NCI-H2196 treated with DMSO at 0.1 percent for 48 hours (cell line): ENCODE results near the gene KCNMA1.

Experiments
- DNase-seq: peaks from one replicate; lab custom pipeline; 2025; ENCODE audit not compliant: unreplicated experiment; lab: John Stamatoyannopoulos, UW

KCNMA1 gene

DNA sequence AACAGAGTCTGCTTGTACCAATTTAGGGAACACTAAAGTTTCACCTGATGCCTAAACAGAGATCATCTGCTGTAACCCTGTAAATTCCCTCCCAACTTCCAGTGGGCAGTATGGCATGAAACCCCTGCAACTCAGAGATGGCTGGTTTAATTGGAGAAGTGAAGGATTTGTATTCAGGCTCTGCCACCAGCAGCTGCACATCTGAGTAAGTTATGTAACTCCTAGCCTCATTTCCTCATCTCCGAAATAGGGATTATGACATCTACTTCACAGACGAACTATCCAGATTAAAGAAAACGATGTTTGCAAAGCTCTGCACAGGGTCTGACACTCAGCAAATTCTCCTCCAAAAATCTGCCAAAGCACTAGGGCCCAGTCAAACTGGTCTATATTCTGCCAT, 493.0 kb downstream of the KCNMA1 start:
- no peak for DNase-seq

DNA sequence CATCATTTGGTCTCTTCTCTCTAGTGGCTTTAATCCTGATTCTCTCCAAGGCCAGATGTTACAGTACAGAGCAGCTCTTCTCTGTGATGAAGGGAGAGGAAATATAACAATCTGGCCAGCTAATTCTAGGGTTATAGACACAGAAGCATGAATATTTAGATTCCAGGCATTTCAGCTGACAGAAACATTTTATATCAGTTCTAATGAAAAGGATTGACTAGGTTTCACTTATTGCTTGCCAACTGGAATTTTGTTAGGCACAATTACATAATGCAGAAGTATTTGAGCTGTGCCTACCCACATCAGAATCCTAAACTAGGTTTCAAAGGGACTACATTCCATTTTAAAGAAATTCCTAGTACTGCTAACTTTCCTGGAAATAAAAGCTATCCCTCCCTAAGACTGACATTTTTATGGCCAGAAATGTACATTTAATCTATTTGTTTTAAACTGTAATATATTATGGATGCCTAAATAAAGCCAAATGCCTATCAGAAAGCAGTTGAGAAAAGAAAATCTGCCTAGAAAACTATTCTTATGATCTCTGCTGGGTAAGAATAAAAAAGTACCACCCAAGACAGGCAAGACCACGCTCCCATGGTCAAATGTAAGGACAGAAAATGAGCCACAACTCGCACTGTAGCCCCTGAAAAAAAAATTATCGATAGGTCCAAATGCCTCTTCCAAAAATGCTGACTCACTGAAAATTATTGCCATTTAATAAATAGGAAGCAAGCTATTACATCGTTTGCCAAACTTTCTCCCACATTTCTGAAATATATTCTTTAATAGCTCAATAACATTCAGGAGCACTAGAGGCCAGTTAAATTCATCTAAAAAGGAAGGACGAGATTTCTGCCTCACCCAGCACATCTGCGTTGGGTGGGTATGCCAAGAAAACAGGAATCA, 498.1 kb downstream of the KCNMA1 start:
- DNase-seq = no peak

DNA sequence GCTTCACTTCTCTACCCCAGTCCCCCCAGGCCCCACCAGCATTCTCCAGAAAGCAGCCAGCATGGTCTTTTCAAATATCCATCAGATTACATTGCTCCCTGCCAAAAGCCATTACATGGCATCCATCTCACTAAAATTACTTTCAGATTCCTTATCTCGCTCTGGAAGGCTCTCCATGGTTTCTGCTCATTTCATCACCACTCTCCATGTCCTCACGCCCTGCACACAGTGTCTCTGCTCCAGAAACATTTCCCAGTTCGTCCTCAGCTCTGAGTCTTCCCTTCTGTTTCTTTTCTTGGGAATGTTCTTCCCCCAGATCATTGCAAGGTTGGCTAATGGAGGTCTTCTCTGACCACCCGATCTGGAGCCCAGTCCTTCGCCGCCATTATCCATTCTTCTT, 499.1 kb downstream of the KCNMA1 start:
- DNase-seq = no peak

DNA sequence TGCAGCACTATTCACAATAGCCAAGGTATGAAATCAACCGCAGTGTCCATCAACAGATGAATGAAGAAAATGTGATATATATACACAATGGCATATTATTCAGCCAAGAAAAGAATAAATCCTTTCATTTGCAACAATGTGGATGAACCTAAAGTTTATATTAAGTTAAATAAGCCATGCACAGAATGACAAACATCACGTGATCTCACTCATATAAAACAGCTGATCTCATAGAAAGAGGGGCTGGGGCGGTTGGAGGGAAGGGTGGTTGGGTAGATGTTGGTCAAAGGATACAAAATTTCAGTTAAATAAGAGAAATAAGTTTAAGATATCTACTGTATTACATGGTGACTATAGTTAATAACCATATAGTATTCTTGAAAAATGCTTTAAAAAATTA, 502.1 kb downstream of the KCNMA1 start:
- DNase-seq = no peak

DNA sequence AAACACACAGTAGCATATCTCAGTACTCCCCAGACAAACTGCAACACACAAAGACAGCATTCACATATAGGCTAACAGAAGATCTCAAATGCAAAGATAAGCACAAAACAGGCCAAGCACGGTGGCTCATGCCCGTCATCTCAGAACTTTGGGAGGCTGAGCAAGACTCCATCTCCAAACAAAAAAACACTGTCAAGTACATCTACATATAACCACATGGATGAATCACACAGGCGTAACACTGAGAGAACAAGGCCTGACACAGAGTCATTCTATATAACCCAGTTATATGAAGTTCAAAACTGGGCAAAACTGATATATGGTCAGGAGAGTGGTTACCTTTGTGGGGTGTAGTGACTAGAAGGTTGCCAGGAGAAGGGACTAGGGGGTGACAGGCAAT, 506.4 kb downstream of the KCNMA1 start:
- DNase-seq = no peak

DNA sequence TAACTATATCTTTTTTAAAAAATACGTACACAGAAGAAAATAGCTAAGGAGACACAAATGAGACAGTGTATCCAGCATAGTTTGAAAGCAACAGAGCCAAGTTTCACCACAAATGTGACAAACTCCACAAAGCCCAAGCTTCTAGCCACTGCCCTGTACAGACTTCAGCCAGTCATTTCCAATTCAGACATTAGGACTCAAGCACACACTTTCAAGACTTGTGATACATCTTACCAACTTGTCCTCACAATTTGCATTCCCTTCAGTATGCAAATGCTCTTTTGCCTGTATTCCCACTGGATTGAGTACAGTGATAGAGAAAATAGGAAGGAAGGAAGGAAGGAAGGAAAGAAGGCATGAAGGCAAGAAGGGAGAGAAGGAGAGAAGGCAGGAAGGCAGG, 510.4 kb downstream of the KCNMA1 start:
- DNase-seq = no peak

DNA sequence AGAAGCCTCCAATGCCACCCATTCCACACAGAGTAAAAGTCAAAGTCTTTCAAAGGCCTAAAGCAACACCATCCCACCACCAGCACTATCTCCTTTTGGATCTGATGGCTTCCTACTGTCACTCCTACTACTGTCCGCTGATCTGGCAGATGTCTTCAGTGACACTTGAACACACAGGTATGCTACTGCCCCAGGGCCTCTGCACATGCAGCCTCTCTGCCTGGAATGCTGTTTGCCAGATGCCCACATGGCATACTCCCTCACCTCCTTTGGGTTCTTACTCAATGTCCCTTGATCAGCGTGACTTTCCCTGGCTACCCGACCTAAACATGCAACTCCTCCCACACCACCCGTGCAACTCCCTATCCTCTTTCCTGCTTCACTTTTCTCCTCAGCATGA, 512.4 kb downstream of the KCNMA1 start:
- DNase-seq = no peak

DNA sequence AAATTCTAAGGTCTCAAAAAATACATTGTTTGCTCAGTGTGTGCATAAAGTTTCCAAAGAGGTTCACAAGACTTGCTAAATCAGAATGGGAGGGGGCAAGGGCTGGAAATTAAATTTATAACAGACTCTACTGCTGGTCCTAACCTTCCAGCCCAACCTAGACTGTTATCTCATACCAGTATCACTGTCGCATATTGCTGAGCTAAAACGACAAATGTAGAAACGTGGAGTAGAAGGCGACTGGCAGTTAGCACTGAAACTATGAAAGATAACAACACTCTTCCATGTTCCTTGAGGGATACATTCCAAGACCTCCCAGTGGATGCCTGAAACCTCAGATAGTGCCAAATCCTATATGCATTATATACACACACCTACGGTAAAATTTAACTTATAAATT, 514.3 kb downstream of the KCNMA1 start:
- no peak for DNase-seq

DNA sequence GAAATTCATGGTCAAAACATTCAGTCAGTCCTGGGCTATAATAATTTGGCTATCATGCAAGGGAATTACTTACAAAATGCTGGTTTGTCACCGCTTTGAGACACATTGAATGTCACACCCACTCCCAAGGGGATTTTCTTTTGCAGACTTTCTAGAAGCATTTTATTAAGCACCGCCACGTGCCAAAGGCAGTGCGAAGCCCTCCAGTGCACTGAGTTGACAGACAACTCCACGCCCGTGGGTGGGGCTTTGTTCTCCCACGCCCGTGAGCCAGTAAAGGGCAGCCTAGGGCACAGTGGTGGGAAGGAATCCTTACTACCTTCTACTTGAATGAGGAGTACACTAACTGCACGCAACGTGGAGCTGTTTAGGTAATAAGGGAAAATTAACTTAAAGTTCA, 515.8 kb downstream of the KCNMA1 start:
- no peak for DNase-seq

DNA sequence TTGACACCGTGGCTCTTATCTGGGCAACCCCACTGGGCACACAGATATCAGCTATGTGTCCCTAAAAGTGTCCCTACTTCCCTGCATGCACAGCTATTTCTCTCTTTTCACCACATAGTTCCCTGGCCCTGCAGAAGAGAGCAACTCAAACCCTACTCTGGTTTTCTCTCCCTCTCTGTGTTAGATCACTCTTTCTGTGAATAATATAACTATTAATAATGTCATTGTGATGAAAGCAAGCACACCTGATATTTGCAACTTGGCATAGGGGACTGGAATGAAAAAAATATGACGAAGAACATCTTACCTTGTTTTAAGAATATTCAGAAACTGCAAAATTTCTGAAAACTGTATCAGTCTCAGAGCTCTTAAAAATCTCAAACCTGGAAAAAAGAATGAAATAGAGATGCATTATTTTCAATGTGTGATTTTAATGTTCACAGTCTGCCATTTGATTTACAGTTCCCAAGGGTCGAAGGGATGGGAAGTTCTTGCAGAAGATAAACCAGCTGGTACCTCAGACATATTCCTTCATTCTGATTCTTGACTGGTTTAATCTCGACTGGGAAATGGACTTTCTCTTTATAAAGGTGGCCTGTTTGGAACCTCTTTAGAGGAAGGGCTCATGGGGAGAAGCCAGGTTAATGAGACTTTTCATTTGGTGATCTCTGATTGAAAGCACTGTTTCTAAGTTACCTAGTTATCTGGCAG, 516.8 kb downstream of the KCNMA1 start:
- DNase-seq = no peak

DNA sequence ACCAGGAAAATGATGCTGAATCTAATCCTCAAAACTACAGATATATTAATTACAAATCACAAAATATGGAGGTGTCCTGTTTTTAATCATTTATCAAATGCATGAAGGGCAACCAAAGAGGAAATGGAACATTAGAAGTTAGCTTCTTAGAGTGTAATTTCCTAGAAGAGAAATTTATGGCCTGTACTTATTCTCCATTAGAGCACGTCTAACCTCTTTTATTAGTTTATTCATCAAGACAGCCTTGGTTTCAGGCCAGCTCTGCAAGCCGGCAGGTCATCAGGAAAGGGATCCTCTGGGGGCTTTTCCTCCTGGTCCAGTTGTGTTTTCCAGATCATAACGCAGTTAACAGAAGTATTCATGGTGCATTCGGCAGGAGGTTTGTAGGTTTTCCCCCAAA, 517.6 kb downstream of the KCNMA1 start:
- no peak for DNase-seq

DNA sequence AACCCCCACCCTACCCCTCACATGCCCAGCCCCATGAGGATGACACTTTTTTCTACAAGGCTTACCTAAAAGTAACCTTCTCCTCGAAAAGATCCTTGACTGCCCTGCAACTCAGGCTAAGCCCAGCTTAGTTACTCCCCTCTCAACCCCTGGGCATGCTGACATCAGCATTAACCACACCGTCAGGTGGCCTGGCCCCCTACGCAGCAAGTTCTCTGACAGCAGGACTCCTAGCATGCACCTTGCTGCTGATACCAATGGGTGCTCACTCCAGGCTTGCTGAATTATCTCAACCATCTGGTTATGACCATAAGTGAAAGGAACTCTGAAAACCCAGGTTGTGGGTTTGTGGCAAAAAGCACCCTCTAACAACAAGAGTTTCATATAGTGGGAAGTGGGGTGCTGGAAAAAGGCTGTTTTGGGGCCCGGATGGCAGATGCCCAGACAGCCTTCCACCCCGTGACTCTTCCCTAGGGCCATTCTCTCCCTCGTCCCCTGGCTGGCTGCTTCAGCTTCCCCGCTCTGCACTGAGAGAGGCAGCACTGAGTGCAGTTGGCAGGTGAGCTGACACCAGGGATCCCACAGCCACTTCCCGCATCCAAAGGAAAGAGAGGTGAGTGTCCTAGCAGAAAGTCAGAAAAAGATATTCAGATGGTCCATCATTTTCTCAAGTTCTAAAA, 518.9 kb downstream of the KCNMA1 start:
- DNase-seq = no peak

DNA sequence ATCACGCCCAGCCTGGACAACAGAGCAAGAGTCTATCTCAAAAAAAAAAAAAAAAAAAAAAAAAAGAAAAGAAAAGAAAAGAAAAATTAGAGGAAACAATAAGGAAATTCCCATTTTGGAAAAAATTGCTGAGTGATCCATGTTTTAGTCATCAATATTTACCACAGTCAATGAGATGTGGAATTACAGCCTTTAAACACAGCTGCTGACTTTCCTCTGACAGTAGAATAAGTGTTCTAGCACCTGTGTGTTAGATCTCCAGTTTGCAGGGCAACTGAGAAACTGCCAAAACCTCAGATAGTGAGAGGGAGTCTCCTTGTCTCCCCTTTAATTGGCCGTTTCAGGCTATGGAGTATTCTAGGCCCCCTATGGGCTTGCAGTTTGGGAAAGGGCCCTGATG, 520.1 kb downstream of the KCNMA1 start:
- no peak for DNase-seq

DNA sequence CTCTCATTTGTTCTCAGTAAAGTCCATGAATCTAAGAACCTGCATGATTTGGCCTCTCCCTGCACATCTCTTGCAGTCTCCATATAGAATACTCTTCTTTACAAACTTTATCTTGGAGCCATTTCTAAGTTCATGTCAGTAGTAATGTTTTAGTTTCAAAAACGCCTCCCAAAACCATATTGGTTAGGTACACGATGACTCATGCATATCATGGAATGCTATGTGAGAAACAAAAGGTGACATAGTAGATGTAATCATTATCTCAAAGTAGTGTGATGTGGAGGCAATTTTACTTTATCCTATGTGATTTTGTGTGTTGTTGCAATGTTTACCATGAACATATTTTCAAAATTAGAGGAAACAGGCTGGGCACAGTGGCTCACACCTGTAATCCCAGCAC, 520.7 kb downstream of the KCNMA1 start:
- no peak for DNase-seq

DNA sequence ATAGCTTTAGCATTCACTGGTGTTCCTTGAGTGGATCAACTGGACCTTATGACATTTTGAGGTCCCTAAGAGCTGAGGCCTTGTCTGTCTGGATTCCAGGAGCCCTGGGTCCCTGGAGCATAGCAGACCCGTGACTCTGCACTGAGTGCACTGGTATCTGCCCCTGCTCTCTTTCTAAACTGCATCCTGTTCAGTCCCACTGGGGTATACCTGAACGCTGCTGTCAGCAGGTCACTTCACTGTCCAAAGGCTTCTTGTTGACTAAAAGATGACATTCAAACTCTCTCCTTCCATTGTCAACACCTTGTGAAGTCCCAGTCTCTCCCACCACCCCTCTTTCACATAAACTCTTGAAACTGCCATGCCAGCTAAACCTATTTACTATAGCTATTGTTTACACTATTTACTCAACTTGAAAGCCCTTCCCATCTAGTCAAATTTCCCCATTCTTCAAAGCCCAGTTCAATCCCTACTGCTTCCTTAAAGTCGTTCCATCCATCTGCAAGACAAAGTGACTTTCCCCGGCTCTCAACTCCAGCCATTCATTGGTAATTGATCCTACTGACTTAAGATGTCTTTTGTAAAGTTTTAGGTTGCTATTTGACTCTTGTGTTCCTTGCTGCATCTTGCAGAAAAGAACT, 523.3 kb downstream of the KCNMA1 start:
- no peak for DNase-seq

DNA sequence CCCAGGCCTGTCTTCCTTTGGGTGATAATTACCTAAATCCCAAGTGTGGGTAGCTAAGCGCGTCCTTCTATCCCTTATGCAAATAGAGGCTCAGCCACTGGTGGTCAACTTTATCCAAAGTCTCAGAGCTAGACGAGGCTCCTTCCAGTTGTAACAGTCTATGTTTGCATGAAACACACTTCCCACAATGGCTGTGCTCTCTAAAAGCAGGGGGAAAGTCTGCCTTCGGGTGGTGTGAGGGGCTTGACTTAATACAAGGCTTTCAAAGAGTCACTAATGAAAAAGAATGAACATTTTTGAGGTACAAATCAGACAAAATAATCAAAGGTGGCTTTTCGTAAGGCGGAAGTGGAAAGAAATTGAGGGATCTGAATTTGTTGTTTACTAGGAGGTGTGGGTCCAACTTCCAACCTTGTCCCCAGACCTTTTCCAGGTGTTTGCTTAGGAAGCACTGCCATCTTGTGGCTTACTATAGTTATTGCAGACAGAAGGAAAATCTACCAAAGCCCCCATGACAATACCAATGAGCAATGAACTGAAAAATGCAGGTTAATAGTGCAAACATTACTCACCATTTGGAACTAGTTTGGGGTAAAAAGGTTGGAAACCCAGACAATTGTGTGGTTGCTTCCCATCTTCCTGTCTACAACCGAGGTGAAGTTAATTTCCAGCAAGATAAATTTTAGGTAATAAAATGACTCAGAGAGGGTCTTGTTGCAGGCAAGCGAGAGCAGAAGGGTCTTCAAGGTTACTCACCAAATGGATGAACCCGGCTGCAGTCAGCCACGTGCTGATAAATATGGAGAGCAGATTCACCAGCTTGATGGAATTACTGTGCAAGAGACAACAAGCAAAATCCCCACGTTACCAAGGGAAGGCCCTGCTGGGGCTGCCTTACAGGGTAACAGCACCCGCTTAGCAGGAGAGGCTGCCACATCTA, 525.7 kb downstream of the KCNMA1 start:
- DNase-seq = no peak

DNA sequence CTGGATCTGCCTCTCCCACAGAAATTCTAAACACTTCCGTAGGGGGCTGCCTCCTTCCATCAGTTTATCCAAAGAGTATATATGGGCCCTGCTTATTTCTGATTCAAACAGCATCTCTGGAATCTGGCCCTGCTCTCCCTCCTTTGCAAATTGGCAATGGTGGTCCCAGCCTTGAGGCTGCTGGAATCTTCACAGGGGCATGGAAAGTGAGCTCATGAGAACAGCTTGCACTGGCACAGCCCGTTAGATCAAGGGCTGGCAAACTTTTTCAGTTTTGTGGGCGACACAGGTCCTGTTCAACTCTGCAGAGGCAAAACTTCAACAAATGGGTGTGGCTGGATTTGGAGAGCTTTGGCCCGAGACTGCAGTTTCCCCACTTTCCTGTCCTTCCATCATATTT, 526.9 kb downstream of the KCNMA1 start:
- no peak for DNase-seq

DNA sequence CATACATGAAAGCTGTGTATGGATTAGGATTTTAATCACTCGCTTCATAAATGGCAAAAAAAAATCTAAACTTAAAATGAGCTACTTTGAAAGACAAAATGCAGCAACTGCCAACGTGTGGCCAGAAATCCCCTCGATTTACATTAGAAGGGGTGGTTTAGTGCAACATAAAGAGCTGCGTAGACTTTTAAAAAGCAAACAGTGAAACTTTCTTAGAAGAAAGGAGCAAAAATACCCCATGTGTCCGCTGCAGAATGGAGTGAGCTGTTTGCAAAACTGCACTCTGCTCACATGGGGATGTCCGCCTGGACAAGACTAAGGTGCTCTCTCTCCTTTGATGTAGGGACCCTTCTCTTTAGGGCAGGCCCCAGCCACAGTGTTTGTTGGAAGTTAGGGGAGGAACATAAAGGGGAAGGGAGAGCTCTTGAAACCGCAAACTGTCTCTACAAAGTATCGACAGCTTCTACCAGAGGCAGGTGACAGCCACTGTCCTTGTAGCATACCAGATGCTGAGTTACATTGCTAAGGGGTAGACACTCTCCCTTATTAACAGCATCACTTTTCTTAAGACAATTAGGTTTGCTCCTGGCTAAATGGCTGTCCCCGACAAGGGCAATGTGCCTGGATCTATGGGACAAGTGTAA, 528.1 kb downstream of the KCNMA1 start:
- DNase-seq = no peak

DNA sequence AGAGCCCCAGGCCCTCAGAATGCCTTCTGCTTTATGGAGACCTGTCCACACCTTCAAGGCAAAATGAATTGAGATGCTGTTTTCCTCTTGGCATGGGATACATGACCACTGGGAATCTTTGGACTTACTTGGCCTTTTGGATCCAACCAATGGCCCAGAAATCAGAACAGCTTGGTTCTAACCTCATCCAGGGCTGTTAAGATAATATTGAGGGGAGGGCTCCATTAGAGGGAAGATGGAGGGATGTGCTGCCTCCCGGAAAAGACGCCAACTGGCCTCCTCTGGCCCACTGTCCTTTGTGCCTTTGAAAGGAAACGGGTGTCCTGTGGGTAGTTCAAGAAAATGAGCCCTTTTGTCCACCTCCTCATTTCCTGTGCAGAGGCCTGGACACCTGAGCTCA, 530.9 kb downstream of the KCNMA1 start:
- DNase-seq = no peak

DNA sequence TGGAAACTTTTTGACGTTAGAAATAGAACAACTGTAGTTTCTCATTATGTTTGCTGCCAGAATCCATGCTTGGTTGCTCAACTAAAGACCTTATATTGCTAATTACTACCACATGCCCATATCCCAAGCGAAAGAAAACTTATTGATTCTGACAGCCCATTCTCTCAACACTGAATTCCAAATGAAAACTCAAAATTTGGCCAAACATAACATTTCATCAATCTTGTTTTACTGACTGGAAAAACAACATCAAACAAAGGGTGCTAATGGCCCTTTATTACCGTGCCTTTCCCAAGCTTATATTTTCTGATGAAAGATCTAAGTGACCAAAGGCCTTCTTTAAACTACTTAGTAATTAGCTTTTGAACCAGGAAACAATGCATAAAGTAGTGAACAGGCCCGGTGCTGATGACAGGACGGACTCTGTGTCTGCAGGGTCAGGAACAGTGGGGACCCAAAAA, 531.8 kb downstream of the KCNMA1 start:
- DNase-seq = no peak
